GM12878 (cell line): ENCODE measurements around the gene BEST1. TPM values are rescaled to one million over a fixed set of nuclear protein-coding genes. Genes with fewer than 3 reads are reported as not detected.

Experiments used
- ATAC-seq: fragments of 200-7000 bp; cut with Tn5 transposase; 3 replicates; pipeline ENCODE4 v1.9.1; 2020; ENCODE audit warnings: mild to moderate bottlenecking, moderate library complexity
- BruUV-seq: library from RNA; stranded (reverse); fragments of 400-500 nt; replicated peaks from 2 replicates; lab custom pipeline; 2021; lab: Mats Ljungman, UMichigan
- CTCF ChIA-PET: fragments of 300-600 bp; sonication (Branson Sonifier 250); formaldehyde crosslinking; extraction: SDS; loops from one replicate; lab custom pipeline; 2021; ENCODE audit warnings: inconsistent platforms; lab: Yijun Ruan, JAX
- POLR2A ChIA-PET: fragments of 350-600 bp; formaldehyde crosslinking; extraction: SDS; loops from one replicate; lab custom pipeline; 2021; ENCODE audit warnings: inconsistent platforms; lab: Charles Lee
- RAD21 ChIA-PET: fragments of 300-600 bp; sonication (Branson Sonifier 250); formaldehyde crosslinking; loops from one replicate; lab custom pipeline; 2023; ENCODE audit warnings: antibody characterized with exemption; ENCODE audit not compliant: unreplicated experiment; lab: Charles Lee
- SMC1A ChIA-PET: fragments of 300-600 bp; sonication (Branson Sonifier 250); formaldehyde crosslinking; loops from one replicate; lab custom pipeline; 2023; ENCODE audit not compliant: unreplicated experiment, uncharacterized antibody; lab: Charles Lee
- DNase-seq: peaks from one replicate; pipeline ENCODE4 v3.0.0-alpha.2; 2011; ENCODE audit warnings: low read depth, low spot score
- FAIRE-seq: peaks from 3 replicates; lab custom pipeline; 2011; peaks lifted over from hg19 to GRCh38; lab: Jason Lieb, UNC
- H2AFZ ChIP-seq: 2 replicates; pipeline ENCODE4 v1.6.0; 2011; ENCODE audit warnings: low read depth, low read length, control low read depth; ENCODE audit not compliant: control insufficient read depth
- H3K27ac ChIP-seq: 2 replicates; pipeline ENCODE4 v1.5.1; 2011; ENCODE audit warnings: control low read depth; ENCODE audit not compliant: control insufficient read depth, insufficient read depth
- H3K27me3 ChIP-seq, 2 experiments: replicated peaks in 1 of 2; 2 replicates each; pipeline versions ENCODE4 v1.6.0 to v1.6.1; 2011; ENCODE audit warnings: low read length in 1 of 2; ENCODE audit not compliant: control insufficient read depth in 2 of 2, insufficient read depth in 2 of 2
- H3K36me3 ChIP-seq, 2 experiments: 2 replicates each; pipeline ENCODE4 v1.5.1; 2011; ENCODE audit warnings: low read length in 1 of 2; ENCODE audit not compliant: control insufficient read depth in 2 of 2, insufficient read depth in 2 of 2
- H3K4me1 ChIP-seq: 2 replicates; pipeline ENCODE4 v1.6.1; 2011; ENCODE audit warnings: mild to moderate bottlenecking, low read length, moderate library complexity, mixed read lengths; ENCODE audit not compliant: control insufficient read depth, insufficient read depth
- H3K4me2 ChIP-seq: 2 replicates; pipeline ENCODE4 v1.6.0; 2011; ENCODE audit warnings: control low read depth; ENCODE audit not compliant: control insufficient read depth, insufficient read depth
- H3K4me3 ChIP-seq: fragments of 200-600 bp; sonication (generic); 2 replicates; pipeline ENCODE4 v1.5.1; 2016
- H3K79me2 ChIP-seq: 2 replicates; pipeline ENCODE4 v1.6.0; 2011; ENCODE audit warnings: low read length; ENCODE audit not compliant: control insufficient read depth, insufficient read depth
- H3K9ac ChIP-seq: 2 replicates; pipeline ENCODE4 v1.8.0; 2011; ENCODE audit warnings: low read length, control low read depth, mixed read lengths; ENCODE audit not compliant: control insufficient read depth, insufficient read depth
- H3K9me3 ChIP-seq: replicated peaks from 3 replicates; pipeline ENCODE4 v1.5.1; 2011; ENCODE audit warnings: mild to moderate bottlenecking, low read length; ENCODE audit not compliant: control insufficient read depth, insufficient read depth
- H4K20me1 ChIP-seq: 2 replicates; pipeline ENCODE4 v1.6.0; 2011; ENCODE audit not compliant: control insufficient read depth, insufficient read depth
- ATF7 ChIP-seq: fragments of 450-650 bp; IDR thresholded peaks from 2 replicates; pipeline ENCODE4 v1.6.1; 2016; ENCODE audit warnings: low read depth, mild to moderate bottlenecking
- CEBPB ChIP-seq, 2 experiments: fragments of 150-350 bp in 1 of 2; IDR thresholded peaks; 2 replicates each; pipeline ENCODE4 v1.6.1; 2012 to 2014; ENCODE audit warnings: low read depth in 2 of 2, low read length in 2 of 2, borderline replicate concordance in 1 of 2, inconsistent platforms in 1 of 2
- EED ChIP-seq: sonication (generic); IDR thresholded peaks from 2 replicates; pipeline ENCODE4 v1.6.1; 2016; ENCODE audit warnings: antibody characterized with exemption, low read depth
- HDGF ChIP-seq: fragments of 450-650 bp; IDR thresholded peaks from 2 replicates; pipeline ENCODE4 v1.6.1; 2016; ENCODE audit warnings: antibody characterized with exemption
- NFIC ChIP-seq: IDR thresholded peaks from 2 replicates; pipeline ENCODE4 v1.6.1; 2012; ENCODE audit warnings: low read depth, mild to moderate bottlenecking, inconsistent platforms, low read length, moderate library complexity
- POLR2AphosphoS5 ChIP-seq: IDR thresholded peaks from 2 replicates; pipeline ENCODE4 v1.6.1; 2011; ENCODE audit warnings: mild to moderate bottlenecking, low read length, inconsistent platforms
- RUNX3 ChIP-seq: IDR thresholded peaks from 2 replicates; pipeline ENCODE4 v1.6.1; 2012; ENCODE audit warnings: low read length, inconsistent platforms
- WRNIP1 ChIP-seq: IDR thresholded peaks from 2 replicates; pipeline ENCODE4 v1.6.1; 2011; ENCODE audit warnings: low read depth, low read length, improper control_type of control experiment, borderline replicate concordance
- WGBS: methylation state at CpG from one replicate; pipeline ENCODE4 v1.1.6; 2016; ENCODE audit warnings: low lambda C conversion rate; ENCODE audit not compliant: insufficient replicate concordance, insufficient coverage; ENCODE audit errors: missing lambda C conversion rate; 5-methylcytosine and 5-hydroxymethylcytosine counted together
- in situ Hi-C: fragments of 300-500 bp; cut with MboI; formaldehyde crosslinking; loops from 9 replicates; pipeline ENCODE4 v1.14.3; 2018; ENCODE audit warnings: mixed read lengths
- intact Hi-C: fragments of 100-400 bp; cut with micrococcal nuclease; formaldehyde crosslinking; loops from one replicate; pipeline ENCODE4 v1.14.2; 2022; ENCODE audit not compliant: unreplicated experiment
- polyA plus RNA-seq, 11 experiments: library from polyadenylated mRNA; depleted of rRNA in 4 of 11; unstranded in 6 of 11; stranded (reverse) in 5 of 11; fragments of >200 nt; fragmentation: Nextera tagmentation in 4 of 11; fragmentation: Illumina TruSeq in 1 of 11; extraction: Ambion mirVana in 4 of 11; extraction: Trizol in 1 of 11; gene quantifications; 1 replicate in 1 of 11; 2 replicates in 10 of 11; pipeline versions ENCODE4 v1.2.1 to v1.2.3, GENCODE V29; 2011 to 2016; ENCODE audit warnings: inconsistent platforms in 2 of 11, missing spikeins in 2 of 11, low read depth in 1 of 11
- total RNA-seq, 4 experiments: library from RNA; depleted of rRNA in 3 of 4; stranded (reverse); fragments of >200 nt in 3 of 4; fragmentation: Illumina TruSeq in 1 of 4; extraction: Trizol in 1 of 4; gene quantifications; 2 replicates each; pipeline versions ENCODE4 v1.2.1 to v1.2.3, GENCODE V29; 2013 to 2021

The BEST1 gene
- total and polyA plus RNA-seq, 10 of the 15 experiments (the other 5 are each of a cell fraction or from before 2014, with no cell fraction given): 0.03 to 3.4 (median 0.15) TPM; not detected in 1

- TF ChIP-seq RUNX3: peak; percentile 12; the same call in 1 of the 2 replicates
- TF ChIP-seq NFIC: peak; percentile 45; the same call in 1 of the 2 replicates
- TF ChIP-seq EED: 0 out of 2 replicates have a peak, but pooled peaks have one; percentile 26
- peak in 1 of 2 experiments; percentile 60; a peak in 1 of 4 replicates for TF ChIP-seq CEBPB (IDR thresholded peaks at IDR 0.05; ENCODE audit: borderline replicate concordance in 1 of 2, low read depth in 2 of 2, low read length in 2 of 2)
- no peak for TF ChIP-seq POLR2AphosphoS5
- TF ChIP-seq HDGF: no peak
- TF ChIP-seq ATF7: peak; percentile 34; the same call in 1 of the 2 replicates
- TF ChIP-seq WRNIP1: no peak
- DNase-seq (no peak), ATAC-seq (peak; percentile 3; the same call in 2 of the 3 replicates), FAIRE-seq (peak; percentile 87)
- Histone ChIP-seq H3K4me2 (peak overlapping the region; percentile 74), H3K36me3 (no peaks in the 10 kb centered on the region), H3K27ac (peak overlapping the region; percentile 74), H3K9ac (peak overlapping the region; percentile 43; the same call in 1 of the 2 replicates), H3K9me3 (no peaks in the 10 kb centered on the region), H3K79me2 (peaks cover 8% of the 10 kb centered on the region), H4K20me1 (no peaks in the 10 kb centered on the region), H3K27me3 (no peaks in the 10 kb centered on the region), H3K4me3 (peak overlapping the region; percentile 42), H3K4me1 (peaks cover 39% of the 10 kb centered on the region), H2AFZ (peak overlapping the region; percentile 40; the same call in 1 of the 2 replicates)
- 45% methylated on average over 11 of the region's 11 CpGs for WGBS
- SMC1A ChIA-PET: interaction anchor here (0.9 to 5.8 kb wide), 9 partner anchors 9 to 158 kb away, joined by 3 to 29 read pairs (median 5); no protein-coding TSS in a partner anchor
- POLR2A ChIA-PET: interaction anchor here (0.6 to 2.4 kb wide), 6 partner anchors 7 to 885 kb away, joined by 3 to 10 read pairs (median 3); partner anchors contain the start of genes FEN1 and TMEM258
- CTCF ChIA-PET: interaction anchor here (1.0 to 2.9 kb wide), 8 partner anchors 9 to 135 kb away, joined by 3 to 19 read pairs (median 6); no protein-coding TSS in a partner anchor
- in situ Hi-C loops: no loop called here
- no TSS peak for BruUV-seq
- RAD21 ChIA-PET: interaction anchor here (1.0 to 2.4 kb wide), 5 partner anchors 10 to 175 kb away, joined by 3 to 9 read pairs (median 6); no protein-coding TSS in a partner anchor
- intact Hi-C loops: no loop called here
These were observed 22.7 kb downstream of the BEST1 start for GRCh38 chr11:61972672-61973475.
